ENCODE measurements around the gene NRN1L. TPM values are rescaled to one million over a fixed set of nuclear protein-coding genes. Genes with fewer than 3 reads are reported as not detected.

NRN1L gene
- total and polyA plus RNA-seq, 2 donors from 2014 or later, result 1.1 to 1.2 TPM

- H3K9me3 ChIP-seq (ENCODE audit: control insufficient read depth in 2 of 3, insufficient read depth in 1 of 3, low read length in 3 of 3), result no peaks in the 10 kb centered on the region
- H3K9ac ChIP-seq (ENCODE audit: low read length in 3 of 3), result no peak overlapping the region
- intact Hi-C loops (cut with DNase I), result no loop called here
- H3K27ac ChIP-seq (ENCODE audit: low read depth in 2 of 2, low read length in 2 of 2), result no peak overlapping the region
- FAIRE-seq (no peak), DNase-seq (no peak)
- peaks cover 0 to 11% (median 2%) of the 10 kb centered on the region in 3 donors for H3K36me3 ChIP-seq (ENCODE audit: control insufficient read depth in 2 of 3, insufficient read depth in 3 of 3, low read length in 3 of 3)
- peaks cover 0 to 17% (median 5%) of the 10 kb centered on the region in 3 donors for H3K4me1 ChIP-seq (ENCODE audit: control insufficient read depth in 2 of 3, insufficient read depth in 2 of 3, low read depth in 1 of 3, low read length in 3 of 3)
- H3K27me3 ChIP-seq (ENCODE audit: control insufficient read depth, insufficient read depth, low read length), result no peaks in the 10 kb centered on the region
- TF ChIP-seq CTCF (IDR thresholded peaks at IDR 0.05; ENCODE audit: borderline replicate concordance, extremely low read depth, insufficient read depth), result no peak
- H3K4me3 ChIP-seq (ENCODE audit: low read length in 3 of 3), result no peak overlapping the region
Observed at GRCh38 chr16:67930678-67931211, 46.1 kb downstream of the NRN1L start.

GRCh38 chr16:67931712-67932461 lies 47.2 kb downstream of the NRN1L start, which contains the start of gene CTRL:
CTRL (minus strand) TSS chr16:67931862; CDS start chr16:67931852, 10 bp downstream.
- H3K36me3 ChIP-seq (ENCODE audit: control insufficient read depth in 2 of 3, insufficient read depth in 3 of 3, low read length in 3 of 3), result peaks cover 0 to 11% (median 2%) of the 10 kb centered on the region in 3 donors
- H3K9ac ChIP-seq (ENCODE audit: low read length in 3 of 3), result no peak within 1 kb of the TSS
- intact Hi-C loops (cut with DNase I), result no loop called here
- H3K4me1 ChIP-seq (ENCODE audit: control insufficient read depth in 2 of 3, insufficient read depth in 2 of 3, low read depth in 1 of 3, low read length in 3 of 3), result peaks cover 0 to 12% (median 7%) of the 10 kb centered on the region in 3 donors
- no peak for TF ChIP-seq CTCF (IDR thresholded peaks at IDR 0.05; ENCODE audit: borderline replicate concordance, extremely low read depth, insufficient read depth)
- no peak within 1 kb of the TSS for H3K4me3 ChIP-seq (ENCODE audit: low read length in 3 of 3)
- no peaks in the 10 kb centered on the region for H3K27me3 ChIP-seq (ENCODE audit: control insufficient read depth, insufficient read depth, low read length)
- DNase-seq (no peak), FAIRE-seq (no peak)
- no peaks in the 10 kb centered on the region for H3K9me3 ChIP-seq (ENCODE audit: control insufficient read depth in 2 of 3, insufficient read depth in 1 of 3, low read length in 3 of 3)
- H3K27ac ChIP-seq (ENCODE audit: low read depth in 2 of 2, low read length in 2 of 2), result no peak within 1 kb of the TSS

- intact Hi-C loops (cut with DNase I), result no loop called here
- TF ChIP-seq CTCF (IDR thresholded peaks at IDR 0.05; ENCODE audit: borderline replicate concordance, extremely low read depth, insufficient read depth), result no peak
- H3K36me3 ChIP-seq (ENCODE audit: control insufficient read depth in 2 of 3, insufficient read depth in 3 of 3, low read length in 3 of 3), result peaks cover 0 to 11% (median 2%) of the 10 kb centered on the region in 3 donors
- DNase-seq (no peak), FAIRE-seq (no peak)
- no peak overlapping the region for H3K4me3 ChIP-seq (ENCODE audit: low read length in 3 of 3)
- no peaks in the 10 kb centered on the region for H3K9me3 ChIP-seq (ENCODE audit: control insufficient read depth in 2 of 3, insufficient read depth in 1 of 3, low read length in 3 of 3)
- peaks cover 0 to 16% (median 11%) of the 10 kb centered on the region in 3 donors for H3K4me1 ChIP-seq (ENCODE audit: control insufficient read depth in 2 of 3, insufficient read depth in 2 of 3, low read depth in 1 of 3, low read length in 3 of 3)
- H3K27ac ChIP-seq (ENCODE audit: low read depth in 2 of 2, low read length in 2 of 2), result no peak overlapping the region
- H3K27me3 ChIP-seq (ENCODE audit: control insufficient read depth, insufficient read depth, low read length), result no peaks in the 10 kb centered on the region
- H3K9ac ChIP-seq (ENCODE audit: low read length in 3 of 3), result no peak overlapping the region
Observed at GRCh38 chr16:67932462-67932840, 47.8 kb downstream of the NRN1L start.

Measured in kidney (tissue), 14 donors.